GM06990 (cell line): Measurements from ENCODE around the gene PRKCE.

ENCODE experiments used
- DNase-seq: peaks from one replicate; pipeline ENCODE4 v3.0.0-alpha.2; 2011; ENCODE audit not compliant: insufficient read length; ENCODE audit errors: extremely low read depth
- H3K27me3 ChIP-seq: replicated peaks from 2 replicates; pipeline ENCODE4 v1.6.0; 2011; ENCODE audit warnings: low read length; ENCODE audit not compliant: control insufficient read depth, insufficient read depth
- H3K36me3 ChIP-seq: 2 replicates; pipeline ENCODE4 v1.5.1; 2011; ENCODE audit warnings: low read length; ENCODE audit not compliant: control insufficient read depth, insufficient read depth
- H3K4me3 ChIP-seq: replicated peaks from 2 replicates; pipeline ENCODE4 v1.5.1; 2011; ENCODE audit warnings: low read depth, mild to moderate bottlenecking, control low read depth, low read length
- TF ChIP-seq, protein P1 (sequence below): IDR thresholded peaks from 2 replicates; pipeline ENCODE4 v1.5.1; 2011; ENCODE audit warnings: low read length, control low read depth, mild to moderate bottlenecking, inconsistent platforms; ENCODE audit not compliant: insufficient read depth, poor library complexity, severe bottlenecking

The PRKCE gene

GRCh38 chr2:46171996-46172546, 520.6 kb downstream of the PRKCE start:
- DNase-seq: no peak
- Histone ChIP-seq H3K27me3 (no peaks in the 10 kb centered on the region), H3K36me3 (no peaks in the 10 kb centered on the region), H3K4me3 (no peak overlapping the region)
- TF ChIP-seq, protein P1, sequence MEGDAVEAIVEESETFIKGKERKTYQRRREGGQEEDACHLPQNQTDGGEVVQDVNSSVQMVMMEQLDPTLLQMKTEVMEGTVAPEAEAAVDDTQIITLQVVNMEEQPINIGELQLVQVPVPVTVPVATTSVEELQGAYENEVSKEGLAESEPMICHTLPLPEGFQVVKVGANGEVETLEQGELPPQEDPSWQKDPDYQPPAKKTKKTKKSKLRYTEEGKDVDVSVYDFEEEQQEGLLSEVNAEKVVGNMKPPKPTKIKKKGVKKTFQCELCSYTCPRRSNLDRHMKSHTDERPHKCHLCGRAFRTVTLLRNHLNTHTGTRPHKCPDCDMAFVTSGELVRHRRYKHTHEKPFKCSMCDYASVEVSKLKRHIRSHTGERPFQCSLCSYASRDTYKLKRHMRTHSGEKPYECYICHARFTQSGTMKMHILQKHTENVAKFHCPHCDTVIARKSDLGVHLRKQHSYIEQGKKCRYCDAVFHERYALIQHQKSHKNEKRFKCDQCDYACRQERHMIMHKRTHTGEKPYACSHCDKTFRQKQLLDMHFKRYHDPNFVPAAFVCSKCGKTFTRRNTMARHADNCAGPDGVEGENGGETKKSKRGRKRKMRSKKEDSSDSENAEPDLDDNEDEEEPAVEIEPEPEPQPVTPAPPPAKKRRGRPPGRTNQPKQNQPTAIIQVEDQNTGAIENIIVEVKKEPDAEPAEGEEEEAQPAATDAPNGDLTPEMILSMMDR: no peak

DNA sequence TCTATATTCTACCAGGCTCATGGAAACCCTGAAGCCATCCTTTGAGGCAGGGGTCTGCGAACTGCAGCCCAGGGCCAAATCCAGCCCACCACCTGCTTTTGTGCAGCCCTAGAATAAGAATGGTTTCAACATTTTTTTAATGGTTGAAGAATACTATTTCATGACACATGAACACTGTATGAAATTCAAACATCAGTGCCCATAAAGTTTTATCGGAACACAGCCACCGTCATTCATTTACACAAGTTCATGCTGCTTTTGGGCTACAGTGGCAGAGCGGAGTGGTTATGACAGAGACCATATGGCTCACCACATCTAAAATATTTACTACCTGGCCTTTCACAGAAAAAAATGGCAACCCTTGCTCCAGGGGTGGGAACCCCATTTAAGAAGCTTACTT, 521.6 kb downstream of the PRKCE start:
- Histone ChIP-seq H3K27me3 (no peaks in the 10 kb centered on the region), H3K36me3 (no peaks in the 10 kb centered on the region), H3K4me3 (no peak overlapping the region)
- TF ChIP-seq, protein P1: no peak
- DNase-seq: no peak

GRCh38 chr2:46173636-46174250, 522.3 kb downstream of the PRKCE start:
- Histone ChIP-seq H3K36me3 (no peaks in the 10 kb centered on the region), H3K27me3 (no peaks in the 10 kb centered on the region), H3K4me3 (no peak overlapping the region)
- DNase-seq: no peak
- TF ChIP-seq, protein P1: no peak

- no peak for DNase-seq
- TF ChIP-seq, protein P1: no peak
- Histone ChIP-seq H3K4me3 (no peak overlapping the region), H3K27me3 (no peaks in the 10 kb centered on the region), H3K36me3 (no peaks in the 10 kb centered on the region)
These were observed 523.1 kb downstream of the PRKCE start for GRCh38 chr2:46174345-46175170.

- Histone ChIP-seq H3K4me3 (no peak overlapping the region), H3K36me3 (no peaks in the 10 kb centered on the region), H3K27me3 (no peaks in the 10 kb centered on the region)
- no peak for DNase-seq
- TF ChIP-seq, protein P1: no peak
These were observed 523.9 kb downstream of the PRKCE start for GRCh38 chr2:46175419-46175818.
